ENCODE results near the gene DCAF15.
"Not testable (repeated sequence)": the region's sequence is repeated elsewhere in the genome, so short reads cannot be mapped to it uniquely, and the experiment has no call there.

DCAF15 gene, protein sequence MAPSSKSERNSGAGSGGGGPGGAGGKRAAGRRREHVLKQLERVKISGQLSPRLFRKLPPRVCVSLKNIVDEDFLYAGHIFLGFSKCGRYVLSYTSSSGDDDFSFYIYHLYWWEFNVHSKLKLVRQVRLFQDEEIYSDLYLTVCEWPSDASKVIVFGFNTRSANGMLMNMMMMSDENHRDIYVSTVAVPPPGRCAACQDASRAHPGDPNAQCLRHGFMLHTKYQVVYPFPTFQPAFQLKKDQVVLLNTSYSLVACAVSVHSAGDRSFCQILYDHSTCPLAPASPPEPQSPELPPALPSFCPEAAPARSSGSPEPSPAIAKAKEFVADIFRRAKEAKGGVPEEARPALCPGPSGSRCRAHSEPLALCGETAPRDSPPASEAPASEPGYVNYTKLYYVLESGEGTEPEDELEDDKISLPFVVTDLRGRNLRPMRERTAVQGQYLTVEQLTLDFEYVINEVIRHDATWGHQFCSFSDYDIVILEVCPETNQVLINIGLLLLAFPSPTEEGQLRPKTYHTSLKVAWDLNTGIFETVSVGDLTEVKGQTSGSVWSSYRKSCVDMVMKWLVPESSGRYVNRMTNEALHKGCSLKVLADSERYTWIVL

DNA sequence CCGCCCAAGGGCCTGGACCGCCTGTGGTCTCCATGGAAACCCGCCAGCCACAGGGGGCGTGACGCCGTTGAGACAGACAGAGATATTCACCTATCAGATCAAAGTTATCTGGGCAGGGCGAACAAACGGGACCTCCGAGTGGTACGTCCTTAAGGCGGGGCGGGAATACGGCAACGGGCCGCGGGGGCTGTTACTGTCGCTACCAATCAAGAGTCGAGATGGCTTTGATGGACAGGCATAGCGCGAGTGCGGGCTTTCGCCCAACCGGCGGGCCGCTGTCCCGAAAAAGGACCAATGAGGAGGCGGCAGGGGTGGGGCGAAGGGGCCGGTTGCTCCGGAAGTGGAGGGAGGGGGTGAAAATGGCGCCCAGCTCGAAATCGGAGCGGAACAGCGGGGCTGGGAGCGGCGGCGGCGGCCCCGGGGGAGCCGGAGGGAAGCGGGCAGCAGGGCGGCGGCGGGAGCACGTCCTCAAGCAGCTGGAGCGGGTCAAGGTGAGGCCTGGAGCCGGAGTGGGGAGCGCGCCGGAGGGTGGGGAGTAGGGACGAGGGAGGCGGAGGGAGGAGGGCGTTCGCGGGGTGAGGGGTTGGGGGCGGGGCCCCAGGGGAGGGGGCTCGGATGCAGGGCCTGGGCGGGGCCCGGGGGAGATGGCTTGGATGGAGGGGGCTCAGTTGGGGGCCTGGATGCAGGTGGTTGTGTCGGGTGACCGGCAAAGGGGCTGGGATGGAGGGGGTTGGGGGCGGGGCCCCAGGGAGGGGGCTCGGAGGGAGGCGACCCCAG is at the start of gene DCAF15:
TSS of gene DCAF15 (plus strand) at position 356 of the 777 bp plus-strand sequence. CDS start at position 360, 4 bp downstream.
- DNase-seq (ENCODE audit: low spot score), result peak; percentile 99

DNA sequence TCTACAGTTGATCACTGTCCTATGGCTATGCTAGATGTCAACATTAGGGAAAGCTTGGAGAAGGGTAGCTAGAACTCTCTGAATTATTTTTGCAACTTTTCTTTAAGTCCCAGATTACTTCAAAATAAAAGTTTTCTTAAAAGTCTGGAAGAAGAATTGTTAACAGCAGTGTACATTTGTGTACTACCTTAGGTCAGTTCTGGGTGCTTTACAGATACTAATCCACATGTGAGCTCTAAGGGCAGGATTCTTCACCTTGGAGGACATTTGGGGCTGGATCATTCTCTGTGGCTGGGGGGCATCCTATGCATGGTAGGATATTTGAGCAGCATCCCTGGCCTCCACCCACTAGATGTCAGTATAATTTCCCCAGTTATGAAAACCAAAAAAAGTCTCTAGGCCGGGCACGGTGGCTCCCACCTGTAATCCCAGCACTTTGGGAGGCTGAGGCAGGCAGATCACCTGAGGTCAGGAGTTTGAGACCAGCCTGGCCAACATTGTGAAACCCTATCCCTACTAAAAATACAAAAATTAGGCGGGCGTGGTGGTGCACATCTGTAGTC is 49.2 kb upstream of the DCAF15 start:
- DNase-seq (ENCODE audit: low spot score), result no peak

DNA sequence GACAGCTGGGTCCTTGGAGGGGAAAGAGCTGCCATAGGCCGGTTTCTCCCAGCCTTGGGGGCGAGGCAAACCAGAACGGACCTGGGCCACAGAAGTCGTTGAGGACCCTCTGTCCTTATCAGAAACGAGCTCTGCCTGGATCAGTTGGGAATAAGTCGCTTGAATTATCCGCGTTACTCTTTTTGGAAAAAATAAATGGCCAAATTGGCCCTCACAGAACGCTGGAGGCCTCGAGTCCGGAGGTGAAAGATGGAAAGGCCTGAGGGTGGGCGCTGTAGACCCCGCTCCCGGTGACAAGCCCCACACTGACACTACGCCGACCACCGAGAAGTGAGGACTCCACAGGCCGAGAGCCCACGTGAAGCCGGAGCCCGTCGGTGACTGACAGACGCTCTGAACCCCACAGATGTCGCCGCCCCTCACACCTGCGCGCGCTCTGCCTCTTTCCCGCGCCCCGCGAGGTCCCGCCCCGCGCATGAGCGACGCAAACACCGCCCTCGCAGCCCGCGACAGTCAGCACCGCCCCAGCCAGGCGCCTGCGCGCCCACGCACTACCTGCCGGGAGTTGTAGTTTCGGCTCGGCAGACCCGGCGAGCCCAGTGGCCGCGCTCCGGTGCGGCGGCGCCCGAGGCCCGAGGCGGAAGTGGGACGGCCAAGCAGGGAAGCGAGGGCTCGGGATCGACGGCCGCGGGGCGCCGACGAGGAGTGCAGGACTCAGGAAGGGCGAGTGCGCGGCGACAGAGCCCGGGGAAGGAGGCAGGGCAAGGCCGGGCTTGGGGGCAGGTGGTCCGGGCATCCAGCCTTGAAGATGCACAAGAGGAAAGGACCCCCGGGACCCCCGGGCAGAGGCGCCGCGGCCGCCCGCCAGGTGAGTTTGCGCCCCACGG is 46.4 kb upstream of the DCAF15 start, which contains the start of the genes BRME1 and CC2D1A:
TSS of gene BRME1 (minus strand) at position 484 of the 887 bp plus-strand sequence. CDS start 1,225 bp downstream, outside the sequence.
TSS of gene CC2D1A (plus strand) at position 568 of the 887 bp plus-strand sequence. CDS start at position 809, 241 bp downstream.
- peak; percentile 100 for DNase-seq (ENCODE audit: low spot score)

DNA sequence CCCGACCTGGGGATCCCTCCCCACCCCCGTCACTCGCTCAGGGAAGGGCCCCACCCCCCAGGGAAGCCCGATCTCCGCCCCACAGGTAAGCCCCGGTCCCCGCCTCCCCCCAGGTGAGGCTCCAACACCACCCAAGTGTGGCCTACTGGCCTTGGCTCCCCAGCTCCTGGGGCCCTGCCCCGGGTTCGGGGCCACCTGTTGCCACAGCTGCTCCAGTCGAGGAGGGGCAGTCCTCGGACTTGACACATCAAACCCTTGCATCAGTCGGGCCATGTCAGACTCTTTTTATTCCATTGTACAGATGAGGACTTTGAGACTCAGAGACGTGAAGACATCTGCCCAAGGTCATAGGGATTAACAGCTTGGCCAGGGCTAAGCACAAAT is 45.8 kb upstream of the DCAF15 start:
- no peak for DNase-seq (ENCODE audit: low spot score)

DNA sequence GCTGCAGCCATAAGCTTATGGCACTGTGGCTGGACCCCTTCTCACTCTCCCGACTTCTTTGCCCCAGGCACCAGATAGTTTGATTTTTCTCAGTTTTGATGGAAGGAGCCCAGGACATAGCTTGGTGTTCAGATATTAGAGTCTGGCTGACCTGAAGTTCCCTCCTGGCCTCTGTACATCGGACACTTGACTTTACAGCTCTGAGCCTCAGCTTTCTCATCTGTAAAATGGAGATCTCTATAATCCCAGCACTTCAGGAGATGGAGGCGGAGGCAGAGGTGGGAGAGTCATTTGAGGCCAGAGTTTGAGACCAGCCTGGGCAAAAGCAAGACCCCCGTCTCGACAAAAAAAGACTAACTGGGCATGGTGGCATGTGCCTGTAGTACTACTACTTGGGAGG is 45.4 kb upstream of the DCAF15 start:
- no peak for DNase-seq (ENCODE audit: low spot score)

DNA sequence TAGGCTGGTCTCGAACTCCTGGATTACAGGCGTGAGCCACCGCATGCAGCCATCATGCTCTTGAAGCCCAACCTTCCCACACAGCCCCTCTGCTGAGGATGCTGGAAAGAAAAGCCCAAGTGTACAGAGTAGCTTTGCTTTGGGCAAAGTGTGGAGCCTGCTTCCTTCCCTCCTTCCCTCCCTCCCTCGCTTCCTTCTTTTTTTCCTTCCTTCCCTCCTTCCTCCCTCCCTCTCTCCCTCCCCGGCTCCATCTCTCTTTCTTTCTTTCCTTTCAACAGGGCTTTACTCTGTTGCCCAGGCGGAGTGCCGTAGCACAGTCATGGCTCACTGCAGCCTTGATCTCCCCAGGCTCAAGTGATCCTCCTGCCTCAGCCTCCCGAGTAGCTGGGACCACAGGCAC is 43.6 kb upstream of the DCAF15 start:
- no peak for DNase-seq (ENCODE audit: low spot score)

DNA sequence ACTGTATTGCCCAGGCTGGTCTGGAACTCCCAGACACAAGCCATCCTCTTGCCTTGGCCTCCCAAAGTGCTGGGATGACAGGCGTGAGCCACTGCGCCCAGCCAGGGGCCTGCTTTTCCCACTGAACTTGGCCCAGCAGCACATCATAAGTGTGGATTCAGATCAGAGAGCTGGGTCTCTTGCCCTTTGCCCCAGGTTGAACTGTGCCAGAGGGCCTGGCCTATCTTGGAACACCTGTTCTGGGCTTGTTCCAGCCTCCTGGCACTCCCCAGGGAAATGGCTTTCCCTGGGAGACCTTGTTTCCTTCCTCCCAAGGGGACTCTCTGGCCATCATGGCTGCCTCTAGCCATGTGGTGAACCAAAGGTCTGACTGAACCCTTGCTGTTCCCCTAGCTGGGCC is 42.9 kb upstream of the DCAF15 start:
- DNase-seq (ENCODE audit: low spot score), result no peak

DNA sequence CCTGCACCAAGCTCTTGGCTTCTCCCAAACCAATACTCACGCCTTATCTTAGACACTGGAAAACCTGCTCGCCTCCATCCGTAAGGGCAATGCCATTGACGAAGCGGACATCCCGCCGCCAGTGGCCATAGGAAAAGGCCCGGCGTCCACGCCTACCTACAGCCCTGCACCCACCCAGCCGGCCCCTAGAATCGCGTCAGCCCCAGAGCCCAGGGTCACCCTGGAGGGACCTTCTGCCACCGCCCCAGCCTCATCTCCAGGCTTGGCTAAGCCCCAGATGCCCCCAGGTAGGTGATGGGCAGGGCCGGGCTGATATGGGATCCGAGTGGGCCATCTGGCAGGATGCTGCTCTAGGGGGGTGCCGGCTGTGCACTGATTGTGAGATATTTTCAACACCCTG is 39.0 kb upstream of the DCAF15 start:
- no peak for DNase-seq (ENCODE audit: low spot score)

DNA sequence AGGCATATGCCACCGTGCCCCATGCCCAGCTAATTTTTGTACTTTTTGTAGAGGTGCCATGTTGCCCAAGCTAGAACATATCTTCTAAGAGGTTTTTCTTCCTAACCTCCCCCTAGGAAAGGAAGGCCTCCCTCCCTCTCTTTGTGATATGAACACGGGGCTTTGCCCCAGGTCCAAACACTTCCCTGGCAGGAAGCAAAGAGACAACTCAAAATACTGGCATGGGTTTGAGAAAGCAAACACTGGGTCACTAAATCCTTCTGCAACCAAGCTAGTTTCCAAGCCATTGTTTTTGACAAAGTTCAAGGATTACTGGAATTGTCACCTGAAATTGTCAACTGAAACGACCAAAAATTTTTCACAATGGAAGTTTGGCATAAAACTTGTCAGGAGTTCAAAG is 37.5 kb upstream of the DCAF15 start:
- DNase-seq (ENCODE audit: low spot score), result no peak

DNA sequence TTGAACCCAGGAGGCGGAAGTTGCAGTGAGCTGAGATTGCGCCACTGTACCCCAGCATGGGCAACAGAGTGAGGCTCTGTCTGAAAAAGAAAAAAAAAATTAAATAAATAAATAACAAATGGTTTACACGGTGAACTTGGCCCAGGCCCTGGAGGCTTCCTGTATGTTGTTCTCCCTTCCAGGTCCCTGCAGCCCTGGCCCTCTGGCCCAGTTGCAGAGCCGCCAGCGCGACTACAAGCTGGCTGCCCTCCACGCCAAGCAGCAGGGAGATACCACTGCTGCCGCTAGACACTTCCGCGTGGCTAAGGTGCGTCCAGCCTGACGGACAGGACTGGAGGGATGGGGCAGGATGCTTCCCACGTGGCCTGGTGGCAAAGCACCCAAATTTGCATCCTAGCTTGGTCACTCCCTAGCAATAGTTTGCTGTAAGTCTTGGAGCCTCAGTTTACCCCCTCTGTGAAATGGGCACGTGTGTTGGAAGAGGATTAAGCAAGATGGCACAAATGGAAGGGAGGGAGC is 34.4 kb upstream of the DCAF15 start:
- no peak for DNase-seq (ENCODE audit: low spot score)

DNA sequence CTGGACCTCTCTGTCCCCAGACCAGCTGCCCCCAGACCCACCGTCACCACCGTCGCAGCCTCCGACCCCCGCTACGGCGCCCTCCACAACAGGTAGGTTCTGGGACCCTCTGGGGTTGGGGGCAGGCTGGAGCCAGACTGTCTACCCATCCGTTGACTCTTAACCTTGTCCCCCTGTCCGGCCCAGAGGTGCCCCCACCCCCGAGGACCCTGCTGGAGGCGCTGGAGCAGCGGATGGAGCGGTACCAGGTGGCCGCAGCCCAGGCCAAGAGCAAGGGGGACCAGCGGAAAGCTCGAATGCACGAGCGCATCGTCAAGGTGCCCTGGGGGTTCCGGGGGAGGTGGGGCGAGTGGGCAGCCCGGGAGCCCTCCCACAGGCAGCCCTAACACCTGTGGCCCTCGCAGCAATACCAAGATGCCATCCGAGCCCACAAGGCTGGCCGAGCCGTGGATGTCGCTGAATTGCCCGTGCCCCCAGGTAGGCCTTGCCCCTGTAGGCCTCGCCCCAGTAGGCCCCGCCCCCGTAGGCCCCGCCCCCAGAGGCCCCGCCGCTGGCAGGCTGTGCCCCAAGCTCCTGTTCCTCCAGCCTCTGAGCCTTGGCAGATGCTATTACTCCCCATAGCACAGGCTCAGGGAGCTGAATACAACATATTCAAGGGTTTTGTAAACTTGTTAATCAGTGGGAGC is 33.4 kb upstream of the DCAF15 start:
- peak; percentile 87 for DNase-seq (ENCODE audit: low spot score)

DNA sequence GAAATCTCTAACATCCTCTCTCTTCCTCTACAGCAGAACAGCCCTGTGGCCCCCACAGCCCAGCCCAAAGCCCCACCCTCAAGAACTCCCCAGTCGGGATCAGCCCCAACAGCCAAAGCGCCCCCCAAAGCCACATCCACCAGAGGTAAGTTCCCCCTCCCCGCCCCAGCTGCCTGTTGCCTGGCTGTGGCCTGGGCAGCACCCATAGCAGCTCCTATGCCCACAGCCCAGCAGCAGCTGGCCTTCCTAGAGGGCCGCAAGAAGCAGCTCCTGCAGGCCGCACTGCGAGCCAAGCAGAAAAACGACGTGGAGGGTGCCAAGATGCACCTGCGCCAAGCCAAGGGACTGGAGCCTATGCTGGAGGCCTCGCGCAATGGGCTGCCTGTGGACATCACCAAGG is 31.8 kb upstream of the DCAF15 start:
- DNase-seq (ENCODE audit: low spot score), result no peak

DNA sequence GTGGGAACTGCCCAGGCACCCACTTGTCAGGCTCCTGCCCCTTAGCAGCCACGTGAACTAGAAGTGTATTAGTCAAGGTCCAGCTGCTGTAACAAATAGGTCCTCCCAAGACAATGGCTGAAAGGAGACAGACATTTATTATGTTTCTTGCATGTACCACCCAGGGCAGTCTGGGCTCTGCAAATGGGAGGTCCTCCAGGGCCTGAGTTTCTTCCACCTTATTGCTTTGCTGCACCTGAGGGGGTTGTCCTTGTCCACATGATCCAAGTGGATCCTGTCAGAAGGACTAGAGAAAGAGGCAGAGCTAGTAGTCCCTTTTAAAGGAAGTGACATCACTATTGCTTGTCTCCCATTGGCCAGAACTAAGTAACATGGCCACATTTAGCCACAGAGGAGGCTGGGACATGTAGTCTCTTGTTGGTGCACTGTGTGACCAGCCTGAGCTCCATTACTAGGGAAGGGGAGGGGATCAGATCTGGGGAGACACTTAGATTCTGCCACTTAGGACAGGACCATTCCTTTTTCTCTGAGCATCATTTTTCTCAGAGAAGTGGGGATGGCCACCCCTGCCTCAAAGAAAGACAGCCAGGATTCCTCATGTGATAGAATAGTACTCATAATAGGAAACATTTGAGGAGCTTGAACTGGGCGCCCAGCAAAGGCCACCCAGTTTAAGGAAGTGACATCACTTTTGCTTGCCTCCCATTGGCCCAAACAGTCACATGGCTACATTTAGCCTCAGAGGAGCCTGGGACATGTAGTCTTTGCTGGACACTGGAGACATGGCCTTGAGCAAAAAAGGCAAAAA is 31.2 kb upstream of the DCAF15 start:
- peak; percentile 64 for DNase-seq (ENCODE audit: low spot score)

DNA sequence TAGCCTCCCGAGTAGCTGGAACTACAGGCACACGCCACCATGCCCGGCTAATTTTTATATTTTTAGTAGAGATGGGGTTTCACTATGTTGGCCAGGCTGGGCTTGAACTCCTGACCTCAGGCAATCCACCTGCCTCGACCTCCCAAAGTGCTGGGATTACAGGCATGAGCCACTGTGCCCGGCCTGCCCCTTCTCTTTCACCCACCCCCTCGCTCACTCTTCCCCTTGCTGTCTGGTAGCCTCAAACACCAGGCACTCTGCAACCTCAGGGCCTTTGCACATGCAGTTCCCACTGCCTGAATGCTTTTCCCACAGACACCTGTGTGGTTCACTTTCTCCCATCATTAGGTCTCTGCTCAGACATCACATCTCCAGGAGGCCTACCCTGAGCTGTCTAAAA is 30.2 kb upstream of the DCAF15 start:
- DNase-seq (ENCODE audit: low spot score), result not testable (repeated sequence)

DNA sequence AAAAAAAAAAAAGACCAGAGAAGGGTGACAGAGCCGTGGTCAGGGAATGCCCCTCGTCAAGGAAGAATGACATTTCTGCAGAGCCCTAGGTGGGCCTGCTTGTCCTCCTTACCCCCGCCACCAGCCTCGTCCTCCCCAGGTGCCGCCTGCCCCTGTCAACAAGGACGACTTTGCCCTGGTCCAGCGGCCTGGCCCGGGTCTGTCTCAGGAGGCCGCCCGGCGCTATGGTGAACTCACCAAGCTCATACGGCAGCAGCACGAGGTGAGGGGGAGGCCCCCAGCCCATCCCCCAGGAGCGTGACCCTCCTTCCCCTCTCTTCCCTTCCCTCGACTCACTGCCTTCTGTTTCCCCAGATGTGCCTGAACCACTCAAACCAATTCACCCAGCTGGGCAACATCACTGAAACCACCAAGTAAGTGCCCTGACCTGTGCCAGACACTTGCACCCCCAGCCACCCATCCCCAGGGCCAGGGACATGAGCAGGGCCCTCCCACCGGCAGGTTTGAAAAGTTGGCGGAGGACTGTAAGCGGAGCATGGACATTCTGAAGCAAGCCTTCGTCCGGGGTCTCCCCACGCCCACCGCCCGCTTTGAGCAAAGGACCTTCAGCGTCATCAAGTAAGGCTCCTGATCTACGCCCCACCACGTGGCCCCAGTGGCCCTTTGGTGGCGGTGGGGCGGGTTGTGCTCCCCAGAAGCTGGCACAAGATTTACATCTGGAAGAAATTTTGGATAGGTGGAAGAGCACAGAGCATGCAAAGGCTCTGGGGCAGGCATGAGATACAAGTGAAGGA is 28.9 kb upstream of the DCAF15 start:
- no peak for DNase-seq (ENCODE audit: low spot score)

DNA sequence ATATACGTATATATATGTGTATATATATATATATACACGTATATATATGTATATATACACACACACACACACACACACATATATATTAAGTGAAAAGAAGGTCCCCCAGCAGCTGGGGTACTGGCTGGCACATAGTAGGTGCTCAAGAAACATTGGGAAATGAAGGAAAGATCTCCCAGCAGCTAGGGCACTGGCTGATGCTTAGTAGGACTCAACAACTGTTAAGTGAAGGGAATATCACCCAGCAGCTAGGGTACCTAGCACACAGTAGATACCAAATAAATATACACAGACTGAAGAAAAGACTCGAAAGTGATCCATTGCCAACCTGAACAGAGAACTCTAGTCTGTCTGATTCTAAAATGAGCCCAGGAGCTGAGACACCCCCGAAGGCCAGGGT is 26.3 kb upstream of the DCAF15 start:
- no peak for DNase-seq (ENCODE audit: low spot score)

DNA sequence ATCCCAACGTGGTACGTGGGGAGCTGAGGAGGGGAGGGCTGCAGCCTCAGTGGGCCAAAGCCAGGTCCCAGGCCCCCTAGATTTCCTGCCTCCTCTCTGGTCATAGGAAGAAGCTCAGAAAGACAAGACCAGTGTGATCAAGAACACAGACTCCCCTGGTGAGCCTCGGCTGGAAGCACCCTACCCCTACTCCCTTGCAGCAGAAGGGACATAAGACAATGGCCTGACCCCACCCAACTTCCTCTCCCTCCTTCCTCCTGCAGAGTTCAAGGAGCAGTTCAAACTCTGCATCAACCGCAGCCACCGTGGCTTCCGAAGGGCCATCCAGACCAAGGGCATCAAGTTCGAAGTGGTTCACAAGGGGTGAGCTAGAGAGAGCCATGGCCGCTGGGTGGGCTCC is 25.6 kb upstream of the DCAF15 start:
- no peak for DNase-seq (ENCODE audit: low spot score)

DNA sequence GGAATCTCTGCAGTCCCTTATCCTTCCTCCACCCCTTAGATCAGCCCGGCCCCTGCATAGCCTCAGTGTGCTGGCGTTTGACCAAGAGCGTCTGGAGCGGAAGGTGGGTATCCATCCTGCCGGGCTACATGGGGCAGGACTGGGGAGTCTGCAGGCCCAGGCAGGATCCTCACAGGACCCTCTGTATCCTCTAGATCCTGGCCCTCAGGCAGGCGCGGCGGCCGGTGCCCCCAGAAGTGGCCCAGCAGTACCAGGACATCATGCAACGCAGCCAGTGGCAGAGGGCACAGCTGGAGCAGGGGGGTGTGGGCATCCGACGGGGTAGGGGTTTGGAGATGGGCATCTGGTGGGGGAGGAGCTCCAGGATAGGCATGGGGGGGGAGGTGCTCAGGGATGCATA is 23.0 kb upstream of the DCAF15 start:
- no peak for DNase-seq (ENCODE audit: low spot score)

DNA sequence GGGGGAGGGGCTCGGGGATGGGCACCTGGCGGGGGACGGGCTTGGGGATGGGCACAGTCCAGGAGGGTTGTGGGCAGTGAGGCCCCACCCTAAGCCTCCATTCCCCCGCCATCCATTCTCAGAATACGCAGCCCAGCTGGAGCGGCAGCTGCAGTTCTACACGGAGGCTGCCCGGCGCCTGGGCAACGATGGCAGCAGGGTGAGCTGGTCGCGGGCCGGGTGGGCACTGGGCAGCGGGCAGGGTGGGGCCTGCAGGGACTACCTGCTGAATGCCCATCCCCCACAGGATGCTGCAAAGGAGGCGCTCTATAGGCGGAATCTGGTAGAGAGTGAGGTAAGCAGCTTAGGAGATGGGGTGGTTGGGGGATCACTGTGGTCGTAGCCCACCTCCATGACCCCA is 22.4 kb upstream of the DCAF15 start:
- DNase-seq (ENCODE audit: low spot score), result no peak
